CD4-positive, alpha-beta T cell treated with Interleukin-1 beta for 1 hour (primary cell): ENCODE results near the gene SMARCD1.

Experiments
- DNase-seq, 2 donors: peaks; one replicate each; pipeline ENCODE4 v3.0.0-alpha.2; 2020 to 2022

The SMARCD1 gene

DNA sequence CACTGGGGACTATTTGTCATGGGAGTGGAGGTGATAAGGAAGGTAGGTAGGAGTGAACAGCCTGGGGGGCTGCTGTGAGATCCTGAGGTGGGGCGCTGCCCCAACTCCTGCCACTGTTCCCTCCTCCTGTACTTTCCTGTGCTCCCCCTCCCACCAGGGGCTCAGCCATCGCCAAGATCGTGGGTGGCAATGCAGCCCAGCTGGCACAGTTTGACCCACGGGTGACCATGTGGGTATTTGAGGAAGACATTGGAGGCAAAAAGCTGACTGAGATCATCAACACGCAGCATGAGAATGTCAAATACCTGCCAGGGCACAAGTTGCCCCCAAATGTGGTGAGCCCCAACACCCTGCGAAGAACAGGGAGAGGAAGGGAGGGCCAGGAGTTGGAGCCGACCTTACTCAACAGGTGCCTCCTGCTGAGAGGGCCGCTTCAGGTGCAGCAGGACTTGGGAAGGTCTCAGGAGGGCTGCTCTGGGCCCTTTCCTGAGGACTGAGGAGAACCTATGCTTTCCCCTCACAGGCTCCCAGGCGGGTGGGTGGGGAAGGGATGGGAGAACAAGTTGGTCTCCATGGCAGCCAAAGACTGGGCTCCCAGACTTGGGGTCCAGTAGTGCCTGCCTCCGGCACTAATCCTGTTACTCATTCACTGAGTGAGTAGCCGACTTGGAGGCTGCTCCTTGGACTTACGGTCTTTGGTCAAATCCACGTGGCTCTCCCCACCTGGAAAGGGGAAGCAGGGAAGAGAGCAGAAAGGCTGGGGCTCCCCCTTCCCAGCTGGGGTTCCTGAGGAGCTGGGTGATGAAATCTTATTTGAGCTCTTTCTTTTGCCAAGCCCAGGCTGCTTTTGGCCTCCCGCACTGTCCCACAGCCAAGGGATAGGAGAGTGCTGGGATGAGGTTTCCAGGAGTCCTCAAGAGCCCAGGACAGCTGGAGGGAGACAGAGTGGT, 19.6 kb downstream of the SMARCD1 start:
- no peak for DNase-seq

DNA sequence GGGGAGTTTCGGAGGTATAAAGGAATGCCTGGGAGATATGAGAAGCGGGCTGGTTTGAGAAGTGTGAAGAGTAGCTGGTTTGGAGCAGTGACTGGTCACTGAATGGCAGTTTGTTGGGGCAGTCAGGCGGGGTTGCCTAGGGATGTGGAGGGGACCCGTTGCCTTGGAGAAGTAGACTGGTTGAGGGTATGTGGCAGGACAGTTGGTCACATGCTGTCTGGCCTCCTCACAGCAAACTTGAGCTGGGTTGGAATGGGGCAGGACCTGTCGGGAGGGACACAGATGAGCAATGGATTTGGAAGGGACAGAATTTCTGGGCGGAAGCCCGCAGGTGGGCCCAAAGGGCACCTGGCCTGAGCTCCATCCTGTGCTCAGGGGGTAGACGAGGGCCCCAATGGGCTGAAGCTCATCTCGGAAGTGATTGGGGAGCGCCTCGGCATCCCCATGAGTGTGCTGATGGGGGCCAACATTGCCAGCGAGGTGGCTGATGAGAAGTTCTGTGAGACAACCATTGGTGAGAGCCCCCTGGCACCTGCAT, 20.8 kb downstream of the SMARCD1 start:
- no peak for DNase-seq

- no peak for DNase-seq
Measured at GRCh38 chr12:50106907-50107306, 21.8 kb downstream of the SMARCD1 start.

DNA sequence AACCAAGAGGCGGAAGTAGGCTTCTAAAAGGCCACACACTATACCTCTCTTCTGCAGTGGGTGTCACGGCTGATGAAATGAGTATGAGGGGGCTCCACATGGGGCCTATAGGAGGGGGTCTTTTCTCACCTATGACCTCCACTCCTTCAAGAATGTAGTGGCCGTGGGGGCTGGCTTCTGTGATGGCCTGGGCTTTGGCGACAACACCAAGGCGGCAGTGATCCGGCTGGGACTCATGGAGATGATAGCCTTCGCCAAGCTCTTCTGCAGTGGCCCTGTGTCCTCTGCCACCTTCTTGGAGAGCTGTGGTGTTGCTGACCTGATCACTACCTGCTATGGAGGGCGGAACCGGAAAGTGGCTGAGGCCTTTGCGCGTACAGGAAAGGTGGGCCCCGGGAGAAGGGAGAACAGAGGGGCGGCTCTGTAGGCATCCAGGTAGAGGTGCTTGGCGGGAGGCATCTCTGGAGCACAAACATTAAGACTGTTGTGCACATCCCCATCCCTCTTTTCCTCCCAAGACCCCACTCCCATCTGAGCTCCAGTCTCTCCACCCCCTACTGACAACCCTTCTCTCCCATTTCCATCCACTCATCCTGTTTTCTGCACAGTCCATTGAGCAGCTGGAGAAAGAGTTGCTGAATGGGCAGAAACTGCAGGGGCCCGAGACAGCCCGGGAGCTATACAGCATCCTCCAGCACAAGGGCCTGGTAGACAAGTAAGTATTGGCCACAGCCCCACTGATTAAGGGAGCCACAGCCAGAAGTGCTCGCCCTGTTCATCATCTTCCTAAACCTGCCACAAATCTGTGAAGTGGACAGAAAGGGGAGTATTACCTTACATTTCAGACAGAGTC, 22.5 kb downstream of the SMARCD1 start:
- DNase-seq: no peak

- DNase-seq: no peak
Measured at GRCh38 chr12:50109319-50109718, 24.2 kb downstream of the SMARCD1 start.

GRCh38 chr12:50110127-50110761, 25.1 kb downstream of the SMARCD1 start:
- DNase-seq: no peak

DNA sequence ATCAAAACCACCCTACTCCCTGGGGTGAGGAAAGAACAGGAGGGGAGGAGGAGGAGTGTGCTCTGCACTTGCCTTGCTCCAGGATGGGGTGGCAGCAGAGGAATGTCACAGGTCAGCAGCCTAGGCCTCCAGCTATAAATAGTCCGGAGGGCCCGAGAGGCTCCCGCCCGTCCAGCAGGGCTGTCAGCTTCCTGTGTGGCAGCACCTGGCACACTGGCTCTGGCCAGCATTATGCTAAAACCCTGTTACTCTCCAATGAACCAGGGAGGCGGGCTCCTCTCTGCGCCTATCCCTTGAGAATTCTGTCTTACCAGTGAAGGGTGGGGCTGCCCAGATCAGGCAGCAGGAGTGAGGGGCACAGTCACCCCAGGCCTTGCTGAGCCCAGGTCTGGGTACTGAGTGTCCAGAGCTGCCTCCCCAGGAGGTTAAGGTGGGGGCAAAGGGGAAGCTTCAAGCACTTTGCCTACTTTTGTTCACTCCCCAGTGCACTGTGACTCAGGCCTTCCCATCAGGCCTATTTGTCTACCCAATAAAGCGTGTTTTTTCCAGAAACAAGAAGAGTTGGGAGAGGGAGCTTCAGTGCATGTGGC, 25.7 kb downstream of the SMARCD1 start:
- peak in 1 of 2 donors; percentile 22 for DNase-seq

DNA sequence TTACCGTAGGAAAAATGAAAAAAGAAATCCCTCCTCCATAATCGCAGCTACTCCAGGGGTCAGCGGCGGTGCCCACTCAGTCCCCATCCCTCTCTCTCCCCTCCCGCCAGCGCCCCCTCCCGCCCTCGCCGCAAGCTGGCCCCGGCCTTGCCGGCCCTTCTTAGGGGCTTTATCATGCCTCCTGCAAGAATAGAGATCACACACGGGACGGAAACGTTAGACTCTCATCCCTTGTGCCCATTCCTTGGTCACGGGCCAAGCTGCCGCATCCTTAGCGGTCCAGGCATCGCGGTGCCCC, 26.2 kb downstream of the SMARCD1 start:
- no peak for DNase-seq

- peak; percentile 100 for DNase-seq
Measured at GRCh38 chr12:50111693-50112455, 26.7 kb downstream of the SMARCD1 start, which contains the start of gene COX14. Gene COX14 (plus strand): TSS chr12:50112236. CDS start chr12:50120044, 7,808 bp downstream.

DNA sequence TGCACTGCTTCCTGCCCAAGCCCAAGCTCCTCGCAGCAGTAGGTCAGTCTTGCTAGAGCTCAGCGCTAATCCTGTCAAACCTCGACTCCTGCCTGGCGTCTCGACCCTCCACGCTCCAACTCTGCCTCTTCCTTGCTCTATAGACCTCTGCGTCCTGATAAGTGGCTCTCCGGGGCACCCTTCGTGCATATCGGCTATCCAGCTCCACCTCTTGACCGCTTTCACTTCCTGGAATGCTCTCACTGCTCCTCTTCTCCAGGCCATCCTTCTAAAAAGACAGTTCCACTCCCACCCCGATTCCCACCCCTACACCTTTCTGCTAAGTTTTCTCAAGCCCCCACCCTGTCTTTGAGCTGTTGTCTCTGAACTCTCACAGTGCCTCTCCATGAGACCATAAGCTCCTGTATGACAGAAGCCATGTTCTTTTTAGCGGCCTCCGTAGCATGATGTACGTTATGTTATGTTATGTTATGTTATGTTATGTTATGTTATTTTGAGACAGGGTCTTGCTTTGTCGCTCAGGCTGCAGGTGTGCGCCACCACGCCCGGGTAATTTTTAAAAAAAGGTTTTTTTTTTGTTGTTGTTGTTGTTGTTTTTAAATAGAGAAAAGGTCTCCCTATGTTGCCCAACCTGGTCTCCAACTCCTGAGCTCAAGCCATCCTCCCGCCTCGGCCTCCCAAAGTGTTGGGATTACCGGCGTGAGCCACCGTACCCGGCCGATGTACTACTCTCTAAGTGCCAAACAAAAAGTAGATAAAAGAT, 27.5 kb downstream of the SMARCD1 start:
- no peak for DNase-seq

- DNase-seq: no peak
Measured at GRCh38 chr12:50117057-50117622, 32.0 kb downstream of the SMARCD1 start.

GRCh38 chr12:50119387-50119786, 34.2 kb downstream of the SMARCD1 start:
- no peak for DNase-seq

GRCh38 chr12:50120521-50120920, 35.4 kb downstream of the SMARCD1 start:
- DNase-seq: no peak

DNA sequence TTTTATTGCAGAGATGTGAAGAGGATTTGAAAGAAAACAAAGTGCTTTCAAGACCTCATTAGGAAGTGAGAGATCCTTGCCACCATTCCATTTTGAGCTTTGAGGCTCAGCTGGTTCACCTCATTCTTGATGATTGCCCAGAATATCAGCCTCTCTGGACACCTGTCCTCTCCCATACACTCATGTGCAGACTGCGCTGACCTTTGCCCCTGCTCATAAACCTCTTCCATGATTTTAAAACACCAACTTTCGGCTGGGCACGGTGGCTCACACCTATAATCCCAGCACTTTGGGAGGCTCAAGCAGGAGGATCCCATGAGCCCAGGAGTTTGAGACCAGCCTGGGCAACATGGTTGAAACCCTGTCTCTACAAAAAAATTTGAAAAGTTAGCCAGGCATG, 35.8 kb downstream of the SMARCD1 start:
- no peak for DNase-seq

DNA sequence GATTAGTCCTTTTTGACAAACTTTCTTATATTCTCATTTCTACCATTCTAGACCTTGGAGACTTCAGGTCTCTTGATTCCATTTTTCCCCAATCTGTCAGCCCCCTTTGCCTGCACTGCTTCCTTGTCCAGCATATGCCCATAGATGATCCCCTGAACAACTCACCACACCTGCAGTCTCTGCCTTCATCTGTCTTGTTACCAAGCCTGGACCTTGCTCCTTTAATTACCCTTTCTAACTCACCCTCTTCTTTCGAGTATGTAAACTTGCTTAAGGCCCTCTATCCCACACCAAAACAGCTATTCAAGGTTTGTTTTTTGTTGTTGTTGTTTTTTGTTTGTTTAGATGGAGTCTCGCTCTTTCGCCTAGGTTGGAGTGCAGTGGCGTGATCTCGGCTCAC, 36.5 kb downstream of the SMARCD1 start:
- no peak for DNase-seq

DNA sequence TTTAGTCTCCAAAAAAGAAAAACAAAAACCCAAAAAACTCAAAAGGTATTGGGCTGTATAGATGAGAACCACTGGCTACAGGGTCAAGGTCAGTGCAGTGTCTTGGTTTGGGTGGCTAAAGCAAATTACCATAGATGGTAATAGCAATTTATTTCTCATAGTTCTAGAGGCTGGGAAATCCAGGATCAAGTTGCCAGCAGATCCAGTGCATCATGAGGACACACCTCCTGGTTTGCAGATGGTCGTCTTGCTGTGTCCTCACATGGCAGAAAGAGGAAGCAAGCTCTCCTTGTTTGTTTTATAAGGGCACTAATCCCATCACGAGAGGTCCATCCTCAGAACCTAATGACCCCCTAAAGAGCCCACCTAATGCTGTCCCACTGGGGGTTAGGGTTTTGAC, 38.1 kb downstream of the SMARCD1 start:
- DNase-seq: no peak

DNA sequence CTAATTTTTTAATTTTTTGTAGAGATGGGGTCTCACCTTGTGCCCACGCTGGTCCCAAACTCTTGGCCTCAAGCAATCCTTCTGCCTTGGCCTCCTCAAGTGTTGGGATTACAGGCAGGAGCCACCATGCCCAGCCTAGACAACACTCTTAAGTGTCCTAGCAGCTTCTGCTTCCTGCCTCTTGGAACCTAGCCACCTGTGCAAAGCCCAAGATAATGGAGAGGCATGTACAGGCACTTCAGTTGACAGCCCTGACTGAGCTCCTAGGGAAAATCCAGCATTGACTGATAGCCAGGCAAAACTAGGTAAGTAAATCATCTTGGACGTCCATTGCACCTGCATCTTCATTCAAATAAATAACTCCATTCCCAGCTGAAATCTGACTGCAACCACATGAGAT, 42.4 kb downstream of the SMARCD1 start:
- DNase-seq: no peak

DNA sequence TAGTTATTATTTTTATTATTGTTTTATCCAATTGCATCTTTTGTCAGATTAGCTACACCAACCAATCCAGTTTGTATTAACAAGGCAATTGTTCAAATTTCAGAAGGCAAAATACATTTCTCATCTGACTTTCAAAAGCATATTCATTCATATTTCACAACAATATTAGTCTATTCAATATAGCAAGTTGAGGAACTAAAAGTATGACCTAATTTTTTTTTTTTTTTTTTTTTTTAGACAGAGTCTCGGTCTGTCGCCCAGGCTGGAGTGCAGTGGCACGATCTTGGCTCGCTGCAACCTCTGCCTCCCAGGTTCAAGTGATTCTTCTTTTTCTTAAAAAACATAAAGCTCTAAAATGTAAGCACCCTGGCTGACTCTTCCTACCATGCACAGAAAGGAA, 44.1 kb downstream of the SMARCD1 start:
- DNase-seq: no peak

DNA sequence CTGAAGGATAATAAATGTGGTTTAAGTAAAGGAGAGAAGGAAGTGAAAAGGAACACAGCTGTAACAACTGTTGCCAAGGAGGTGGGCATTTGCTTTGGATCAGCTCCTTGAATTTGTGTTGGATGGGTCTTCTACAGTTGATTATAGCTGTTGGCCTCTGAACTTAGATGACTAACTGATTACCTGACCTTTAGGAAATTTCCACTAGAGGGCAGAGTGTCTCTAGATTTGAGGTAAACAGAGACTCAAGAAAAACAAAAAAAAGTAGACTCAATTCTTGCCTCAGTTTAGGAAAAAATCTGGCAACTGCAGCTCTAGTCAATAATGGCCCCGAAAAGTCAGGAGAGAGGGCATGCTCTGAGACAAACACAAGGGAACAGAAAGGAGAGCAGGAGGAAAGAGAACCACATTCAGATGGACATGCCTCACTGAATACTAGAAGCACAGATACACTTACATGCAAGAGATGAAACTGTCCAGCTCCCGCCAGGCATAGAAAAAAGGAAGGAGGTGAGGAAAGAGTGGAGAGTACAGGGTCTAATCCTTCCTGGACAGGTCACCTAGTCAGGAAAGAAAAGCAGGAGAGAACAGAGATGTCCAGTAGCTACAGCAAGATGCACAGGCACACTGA, 47.5 kb downstream of the SMARCD1 start:
- DNase-seq: peak in 1 of 2 donors; percentile 63

- no peak for DNase-seq
Measured at GRCh38 chr12:50142993-50143392, 57.9 kb downstream of the SMARCD1 start.
